ENCODE measurements around the gene CARMIL3.

Gene CARMIL3

DNA sequence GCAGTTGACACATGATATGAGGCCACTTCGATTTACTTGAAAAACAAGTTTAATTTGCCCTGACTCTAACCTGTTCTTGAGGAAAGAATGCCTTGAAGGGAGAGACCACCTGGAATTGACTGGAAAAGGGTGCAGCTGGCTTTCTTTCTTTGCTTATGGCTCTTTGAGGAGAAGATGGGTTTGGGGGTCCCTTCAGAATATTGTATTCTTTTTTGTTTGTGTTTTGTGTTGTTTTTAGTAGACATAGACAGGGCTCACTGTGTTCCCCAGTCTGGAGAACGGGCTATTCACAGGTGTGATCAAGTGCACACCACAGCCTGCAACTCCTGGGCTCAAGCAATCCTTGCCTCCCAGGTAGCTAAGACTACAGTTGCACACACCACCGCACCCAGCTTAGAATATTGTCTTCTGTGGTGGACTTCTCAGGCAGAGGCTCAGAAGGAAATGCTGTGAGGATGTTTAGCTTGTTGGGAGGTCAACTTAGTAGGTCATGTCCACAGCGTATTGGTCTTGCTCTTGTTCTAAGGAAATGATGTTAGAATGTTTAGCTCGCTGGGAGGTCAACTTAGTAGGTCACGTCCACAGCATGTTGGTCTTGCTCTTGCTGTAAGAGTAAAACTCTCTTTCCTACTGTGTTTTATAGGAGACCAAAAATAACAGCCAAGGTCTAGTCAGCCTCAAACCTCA lies 64.5 kb downstream of the CARMIL3 start:
- no peak for DNase-seq

DNA sequence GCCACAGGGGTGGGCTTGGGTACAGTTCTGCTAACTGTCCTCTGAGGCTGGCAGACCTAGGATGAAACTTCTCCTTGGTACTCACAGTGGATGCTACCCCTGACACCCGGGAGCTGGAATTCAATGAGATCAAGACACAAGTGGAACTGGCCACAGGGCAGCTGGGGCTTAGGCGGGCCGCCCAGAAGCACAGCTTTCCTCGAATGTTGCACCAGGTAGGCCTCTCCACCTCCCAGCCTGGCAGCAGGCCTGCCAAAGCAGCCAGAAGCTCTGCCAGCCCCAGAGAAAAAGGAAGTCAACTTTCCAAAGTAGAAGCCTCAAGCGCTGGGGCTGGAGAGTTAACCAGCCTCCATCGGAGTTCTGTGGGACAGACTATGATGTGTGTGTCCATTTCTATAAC lies 65.4 kb downstream of the CARMIL3 start:
- no peak for DNase-seq

All from COR-L47 (cell line).